OCI-LY7 (cell line): ENCODE measurements around the gene DCAF7.

ENCODE experiments used
- EZH2phosphoT487 ChIP-seq: fragments of 200-600 bp; sonication (generic); IDR thresholded peaks from 2 replicates; pipeline ENCODE4 v1.6.1; 2018; ENCODE audit warnings: low read depth, borderline replicate concordance, mild to moderate bottlenecking, mixed run types, antibody characterized with exemption, low read length, moderate library complexity, mixed read lengths
- TF ChIP-seq, protein P1 (sequence below): fragments of 200-600 bp; sonication (generic); conservative IDR thresholded peaks from 2 replicates; pipeline ENCODE4 v1.5.1; 2014; ENCODE audit warnings: mild to moderate bottlenecking, antibody characterized with exemption, low read length, moderate library complexity, mixed read lengths

DNA sequence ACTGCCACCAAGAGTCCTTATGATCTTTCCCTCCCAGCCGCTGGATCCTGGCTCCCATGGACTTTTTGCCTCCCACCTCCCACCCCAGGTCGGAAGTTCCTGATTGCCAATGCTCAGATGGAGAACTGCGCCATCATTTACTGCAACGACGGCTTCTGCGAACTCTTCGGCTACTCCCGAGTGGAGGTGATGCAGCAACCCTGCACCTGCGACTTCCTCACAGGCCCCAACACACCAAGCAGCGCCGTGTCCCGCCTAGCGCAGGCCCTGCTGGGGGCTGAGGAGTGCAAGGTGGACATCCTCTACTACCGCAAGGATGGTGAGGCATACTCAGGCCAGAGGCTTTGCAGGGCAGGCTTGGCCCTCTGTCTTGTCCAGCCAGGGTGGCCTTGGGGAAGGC, 26.2 kb upstream of the DCAF7 start:
- TF ChIP-seq, protein P1, sequence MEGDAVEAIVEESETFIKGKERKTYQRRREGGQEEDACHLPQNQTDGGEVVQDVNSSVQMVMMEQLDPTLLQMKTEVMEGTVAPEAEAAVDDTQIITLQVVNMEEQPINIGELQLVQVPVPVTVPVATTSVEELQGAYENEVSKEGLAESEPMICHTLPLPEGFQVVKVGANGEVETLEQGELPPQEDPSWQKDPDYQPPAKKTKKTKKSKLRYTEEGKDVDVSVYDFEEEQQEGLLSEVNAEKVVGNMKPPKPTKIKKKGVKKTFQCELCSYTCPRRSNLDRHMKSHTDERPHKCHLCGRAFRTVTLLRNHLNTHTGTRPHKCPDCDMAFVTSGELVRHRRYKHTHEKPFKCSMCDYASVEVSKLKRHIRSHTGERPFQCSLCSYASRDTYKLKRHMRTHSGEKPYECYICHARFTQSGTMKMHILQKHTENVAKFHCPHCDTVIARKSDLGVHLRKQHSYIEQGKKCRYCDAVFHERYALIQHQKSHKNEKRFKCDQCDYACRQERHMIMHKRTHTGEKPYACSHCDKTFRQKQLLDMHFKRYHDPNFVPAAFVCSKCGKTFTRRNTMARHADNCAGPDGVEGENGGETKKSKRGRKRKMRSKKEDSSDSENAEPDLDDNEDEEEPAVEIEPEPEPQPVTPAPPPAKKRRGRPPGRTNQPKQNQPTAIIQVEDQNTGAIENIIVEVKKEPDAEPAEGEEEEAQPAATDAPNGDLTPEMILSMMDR, result no peak
- no peak for TF ChIP-seq EZH2phosphoT487
